ENCODE data around the gene TTC28. TPM values are rescaled to one million over a fixed set of nuclear protein-coding genes. Genes with fewer than 3 reads are reported as not detected.

Gene TTC28
- total and polyA plus RNA-seq, 2 donors (not counting 3 experiments of a cell fraction or from before 2014, with no cell fraction given), result 16.5 to 51.1 TPM

- intact Hi-C loops (cut with micrococcal nuclease), result loop anchor here (1.0 to 2.0 kb wide), 4 partner anchors 32 to 777 kb away; no protein-coding TSS in a partner anchor
- Histone ChIP-seq H3K79me2 (ENCODE audit: control insufficient read depth, insufficient read depth, low read length) (no peaks in the 10 kb centered on the region), H2AFZ (ENCODE audit: low read depth, low read length) (no peak overlapping the region), H3K9me1 (replicated peaks; ENCODE audit: control insufficient read depth, extremely low read depth, insufficient read depth, low read length) (no peaks in the 10 kb centered on the region), H3K9ac (replicated peaks; ENCODE audit: extremely low read depth, insufficient read depth, low read length) (no peak overlapping the region), H3K4me1 (ENCODE audit: control insufficient read depth, extremely low read depth, insufficient read depth, low read length) (peaks cover 15% of the 10 kb centered on the region), H3K27me3 (ENCODE audit: control insufficient read depth in 2 of 2, insufficient read depth in 2 of 2, low read length in 2 of 2) (no peaks in the 10 kb centered on the region), H3K4me2 (ENCODE audit: insufficient read depth, low read length) (no peak overlapping the region), H4K20me1 (replicated peaks; ENCODE audit: control insufficient read depth, extremely low read depth, insufficient read depth, low read length) (no peaks in the 10 kb centered on the region), H3K36me3 (ENCODE audit: control insufficient read depth in 2 of 2, extremely low read depth in 1 of 2, insufficient read depth in 2 of 2, low read length in 2 of 2) (no peaks in the 10 kb centered on the region), H3K9me3 (replicated peaks; ENCODE audit: control insufficient read depth, insufficient read depth, low read length) (no peaks in the 10 kb centered on the region), H3K4me3 (replicated peaks in 1 of 3; ENCODE audit: insufficient read depth in 1 of 3, low read depth in 1 of 3, low read length in 3 of 3) (no peak overlapping the region), H3K27ac (ENCODE audit: insufficient read depth, low read depth, low read length) (no peak overlapping the region)
- FAIRE-seq (peak; percentile 78), DNase-seq (ENCODE audit: low read depth, low spot score) (peak; percentile 66)
- dilution Hi-C loops (cut with MboI; ENCODE audit: extremely low pct_ligation_motif_present, low sequenced_read_pairs), result no loop called here
- BruUV-seq (replicated peaks), result no TSS peak
- TF ChIP-seq CTCF (IDR thresholded peaks at IDR 0.05; ENCODE audit: extremely low read depth in 1 of 2, insufficient read depth in 1 of 2, low read depth in 1 of 2, low read length in 2 of 2) (peak; percentile 85), EZH2 (IDR thresholded peaks at IDR 0.05; ENCODE audit: borderline replicate concordance, low read depth, low read length, severe bottlenecking) (no peak)
- ChIA-PET POLR2A (no interaction called here), CTCF (interaction anchor here (0.6 to 7.7 kb wide), 62 partner anchors 8 to 1194 kb away, joined by 3 to 86 read pairs (median 4); no protein-coding TSS in a partner anchor)
Observed at GRCh38 chr22:28051787-28052356, 627.8 kb downstream of the TTC28 start.

- peaks cover 12% of the 10 kb centered on the region for H3K4me1 ChIP-seq (ENCODE audit: control insufficient read depth, extremely low read depth, insufficient read depth, low read length)
- no peaks in the 10 kb centered on the region for H3K79me2 ChIP-seq (ENCODE audit: control insufficient read depth, insufficient read depth, low read length)
- no TSS peak for BruUV-seq (replicated peaks)
- POLR2A ChIA-PET, result no interaction called here
- H3K4me3 ChIP-seq (replicated peaks in 1 of 3; ENCODE audit: insufficient read depth in 1 of 3, low read depth in 1 of 3, low read length in 3 of 3), result peak overlapping the region in 1 of 3 experiments; percentile 32
- peak overlapping the region; percentile 73 for H3K4me2 ChIP-seq (ENCODE audit: insufficient read depth, low read length)
- TF ChIP-seq MYC (IDR thresholded peaks at IDR 0.05; ENCODE audit: low read depth, low read length) (no peak), POLR2A (IDR thresholded peaks at IDR 0.05; ENCODE audit: low read depth, low read length) (no peak), JUN (IDR thresholded peaks at IDR 0.05; ENCODE audit: borderline replicate concordance, insufficient read depth, insufficient read length, low read depth) (no peak), FOS (IDR thresholded peaks at IDR 0.05; ENCODE audit: borderline replicate concordance, insufficient read depth, low read length) (no peak), CTCF (IDR thresholded peaks at IDR 0.05; ENCODE audit: extremely low read depth in 1 of 2, insufficient read depth in 1 of 2, low read depth in 1 of 2, low read length in 2 of 2) (no peak), POLR2AphosphoS5 (IDR thresholded peaks at IDR 0.05; ENCODE audit: insufficient read depth, low read depth, low read length) (no peak), GATA2 (IDR thresholded peaks at IDR 0.05; ENCODE audit: insufficient read depth, insufficient read length, low read depth, low read length) (no peak), MAX (IDR thresholded peaks at IDR 0.05; ENCODE audit: insufficient read depth, insufficient read length) (no peak), EZH2 (IDR thresholded peaks at IDR 0.05; ENCODE audit: borderline replicate concordance, low read depth, low read length, severe bottlenecking) (no peak)
- H3K9me3 ChIP-seq (replicated peaks; ENCODE audit: control insufficient read depth, insufficient read depth, low read length), result no peaks in the 10 kb centered on the region
- no peaks in the 10 kb centered on the region for H3K27me3 ChIP-seq (ENCODE audit: control insufficient read depth in 2 of 2, insufficient read depth in 2 of 2, low read length in 2 of 2)
- dilution Hi-C loops (cut with MboI; ENCODE audit: extremely low pct_ligation_motif_present, low sequenced_read_pairs), result no loop called here
- H4K20me1 ChIP-seq (replicated peaks; ENCODE audit: control insufficient read depth, extremely low read depth, insufficient read depth, low read length), result no peaks in the 10 kb centered on the region
- DNase-seq (ENCODE audit: low read depth, low spot score), result peak; percentile 81
- H3K9ac ChIP-seq (replicated peaks; ENCODE audit: extremely low read depth, insufficient read depth, low read length), result no peak overlapping the region
- no peak overlapping the region for H3K27ac ChIP-seq (ENCODE audit: insufficient read depth, low read depth, low read length)
- no peaks in the 10 kb centered on the region for H3K36me3 ChIP-seq (ENCODE audit: control insufficient read depth in 2 of 2, extremely low read depth in 1 of 2, insufficient read depth in 2 of 2, low read length in 2 of 2)
- FAIRE-seq, result peak; percentile 56
- H3K9me1 ChIP-seq (replicated peaks; ENCODE audit: control insufficient read depth, extremely low read depth, insufficient read depth, low read length), result no peaks in the 10 kb centered on the region
- CTCF ChIA-PET, result interaction anchor here (0.6 to 7.7 kb wide), 51 partner anchors 8 to 1194 kb away, joined by 3 to 86 read pairs (median 4); no protein-coding TSS in a partner anchor
- H2AFZ ChIP-seq (ENCODE audit: low read depth, low read length), result no peak overlapping the region
- intact Hi-C loops (cut with micrococcal nuclease), result loop anchor here (1.0 to 2.0 kb wide), 4 partner anchors 31 to 778 kb away; no protein-coding TSS in a partner anchor
Observed at GRCh38 chr22:28051091-28051786, 628.4 kb downstream of the TTC28 start.

Data from endothelial cell of umbilical vein (primary cell).